Body of pancreas (tissue), 4 donors: ENCODE measurements around the gene C11orf52. TPM values are rescaled to one million over a fixed set of nuclear protein-coding genes. Genes with fewer than 3 reads are reported as not detected.

Experiments
- ATAC-seq: fragments of 150-250 bp; one replicate; pipeline ENCODE4 v1.9.1; 2016
- DNase-seq, 4 donors: peaks; one replicate each; pipeline ENCODE4 v3.0.0-alpha.2; 2019
- H3K27ac ChIP-seq, 4 donors: fragments of 200-600 bp; sonication (generic); 1 replicate in 3 of 4; 2 replicates in 1 of 4; pipeline versions ENCODE4 v1.5.1 to v1.6.1; 2016 to 2019; ENCODE audit warnings: mild to moderate bottlenecking in 1 of 4, mixed read lengths in 1 of 4, moderate library complexity in 1 of 4
- H3K27me3 ChIP-seq, 2 donors: fragments of 200-600 bp; sonication (generic); one replicate each; pipeline ENCODE4 v1.6.0; 2016; ENCODE audit warnings: mild to moderate bottlenecking in 1 of 2
- H3K36me3 ChIP-seq, 2 donors: fragments of 200-600 bp; sonication (generic); replicated peaks in 1 of 2; 2 replicates each; pipeline ENCODE4 v1.5.1; 2016; ENCODE audit warnings: low read depth in 2 of 2; ENCODE audit not compliant: insufficient read depth in 1 of 2
- H3K4me1 ChIP-seq: fragments of 200-600 bp; sonication (generic); one replicate; pipeline ENCODE4 v1.6.0; 2016
- H3K4me3 ChIP-seq, 2 donors: fragments of 200-600 bp; sonication (generic); 1 replicate in 1 of 2; 2 replicates in 1 of 2; pipeline ENCODE4 v1.5.1; 2016 to 2019
- H3K9me3 ChIP-seq, 3 donors: fragments of 200-600 bp; sonication (generic); 1 replicate in 2 of 3; 2 replicates in 1 of 3; pipeline ENCODE4 v1.5.1; 2016
- CTCF ChIP-seq, 7 experiments: fragments of 450-650 bp in 4 of 7; fragments of 200-600 bp in 3 of 7; sonication (generic) in 3 of 7; IDR thresholded peaks; one replicate each; pipeline ENCODE4 v1.5.1; 2016 to 2019; ENCODE audit warnings: antibody characterized with exemption in 7 of 7
- POLR2A ChIP-seq, 3 donors: fragments of 450-650 bp; IDR thresholded peaks; one replicate each; pipeline ENCODE4 v1.6.1; 2016; ENCODE audit warnings: antibody characterized with exemption in 3 of 3, mild to moderate bottlenecking in 2 of 3
- WGBS, 2 donors: methylation state at CpG; one replicate each; pipeline ENCODE4 v1.1.5; 2017; 5-methylcytosine and 5-hydroxymethylcytosine counted together
- intact Hi-C: fragments of 100-400 bp; cut with DNase I; formaldehyde crosslinking; loops from one replicate; pipeline ENCODE4 v1.15.1; 2023
- total RNA-seq, 2 donors: library from RNA; depleted of rRNA; stranded (reverse); fragments of >200 nt; gene quantifications; one replicate each; pipeline ENCODE4 v1.1.0, GENCODE V29; 2016

Gene C11orf52
- total RNA-seq, 2 donors from 2014 or later, result 4.6 to 14.8 TPM

- Histone ChIP-seq H3K4me1 (peaks cover 17% of the 10 kb centered on the region), H3K36me3 (no peaks in the 10 kb centered on the region), H3K9me3 (no peaks in the 10 kb centered on the region), H3K27ac (no peak overlapping the region), H3K27me3 (no peaks in the 10 kb centered on the region), H3K4me3 (no peak overlapping the region)
- TF ChIP-seq CTCF (IDR thresholded peaks at IDR 0.05) (no peak), POLR2A (IDR thresholded peaks at IDR 0.05) (no peak)
- ATAC-seq (no peak), DNase-seq (no peak)
- intact Hi-C loops, result no loop called here
- WGBS, 2 donors, result 69 to 70% methylated on average over 1 of the region's 1 CpG
These were observed 12.0 kb upstream of the C11orf52 start for GRCh38 chr11:111906680-111907079.

DNA sequence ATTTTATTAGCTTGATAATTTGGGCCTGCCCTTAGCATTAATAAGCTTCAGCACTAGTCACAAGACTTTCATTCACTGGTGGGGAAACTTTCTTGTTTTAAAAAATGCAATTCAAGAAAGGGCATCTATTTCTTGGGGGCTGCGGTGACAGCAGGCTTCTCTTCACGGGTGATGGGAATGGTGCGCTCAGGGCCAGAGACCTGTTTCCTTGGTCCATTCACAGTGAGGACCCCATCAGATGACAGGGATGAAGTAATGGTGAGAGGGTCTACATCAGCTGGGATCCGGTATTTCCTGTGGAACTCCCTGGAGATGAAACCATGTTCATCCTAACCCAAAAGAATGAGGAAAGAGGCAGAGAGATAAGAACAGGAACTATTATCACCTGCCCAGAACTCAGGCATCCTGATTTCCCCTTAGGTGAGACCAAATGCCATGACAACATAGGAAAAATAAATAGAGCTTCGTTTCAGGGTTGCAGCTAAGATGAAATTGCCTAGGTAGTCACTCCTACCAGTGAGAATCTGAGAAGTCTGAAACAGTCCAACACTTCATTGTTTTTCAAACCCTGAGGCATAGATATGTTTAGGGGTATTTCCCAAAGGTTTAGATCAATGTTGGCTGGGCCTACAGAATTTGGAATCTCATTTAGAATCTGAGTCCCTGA lies 9.9 kb upstream of the C11orf52 start:
- no peaks in the 10 kb centered on the region for H3K36me3 ChIP-seq
- whole genome bisulfite sequencing, 2 donors, result 73 to 81% methylated on average over 5 of the region's 5 CpGs
- DNase-seq (no peak), ATAC-seq (no peak)
- TF ChIP-seq CTCF (IDR thresholded peaks at IDR 0.05) (no peak), POLR2A (IDR thresholded peaks at IDR 0.05) (no peak)
- intact Hi-C loops, result no loop called here
- H3K4me3 ChIP-seq, result no peak overlapping the region
- no peaks in the 10 kb centered on the region for H3K9me3 ChIP-seq
- no peaks in the 10 kb centered on the region for H3K27me3 ChIP-seq
- peaks cover 35% of the 10 kb centered on the region for H3K4me1 ChIP-seq
- peak overlapping the region in 1 of 4 donors; percentile 10 for H3K27ac ChIP-seq

DNA sequence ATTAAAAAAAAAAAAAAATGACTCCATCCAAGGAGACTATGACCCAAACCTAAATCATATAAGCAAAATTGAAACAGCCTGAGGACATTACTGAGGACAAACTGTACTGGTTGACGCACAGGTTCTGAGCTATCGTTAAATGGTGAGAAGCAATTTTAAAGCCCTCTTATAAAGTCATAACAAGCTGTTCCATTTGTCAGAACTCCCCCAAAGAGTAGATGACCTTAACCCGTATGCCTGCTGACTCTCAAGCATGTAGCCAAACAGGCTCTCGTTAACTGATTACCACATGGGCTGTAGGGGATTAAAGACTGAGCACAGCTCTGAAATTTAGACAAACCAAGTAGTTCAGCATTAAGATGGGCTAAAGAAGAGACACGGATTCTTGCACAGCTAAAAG lies 9.3 kb upstream of the C11orf52 start:
- no peak for DNase-seq

DNA sequence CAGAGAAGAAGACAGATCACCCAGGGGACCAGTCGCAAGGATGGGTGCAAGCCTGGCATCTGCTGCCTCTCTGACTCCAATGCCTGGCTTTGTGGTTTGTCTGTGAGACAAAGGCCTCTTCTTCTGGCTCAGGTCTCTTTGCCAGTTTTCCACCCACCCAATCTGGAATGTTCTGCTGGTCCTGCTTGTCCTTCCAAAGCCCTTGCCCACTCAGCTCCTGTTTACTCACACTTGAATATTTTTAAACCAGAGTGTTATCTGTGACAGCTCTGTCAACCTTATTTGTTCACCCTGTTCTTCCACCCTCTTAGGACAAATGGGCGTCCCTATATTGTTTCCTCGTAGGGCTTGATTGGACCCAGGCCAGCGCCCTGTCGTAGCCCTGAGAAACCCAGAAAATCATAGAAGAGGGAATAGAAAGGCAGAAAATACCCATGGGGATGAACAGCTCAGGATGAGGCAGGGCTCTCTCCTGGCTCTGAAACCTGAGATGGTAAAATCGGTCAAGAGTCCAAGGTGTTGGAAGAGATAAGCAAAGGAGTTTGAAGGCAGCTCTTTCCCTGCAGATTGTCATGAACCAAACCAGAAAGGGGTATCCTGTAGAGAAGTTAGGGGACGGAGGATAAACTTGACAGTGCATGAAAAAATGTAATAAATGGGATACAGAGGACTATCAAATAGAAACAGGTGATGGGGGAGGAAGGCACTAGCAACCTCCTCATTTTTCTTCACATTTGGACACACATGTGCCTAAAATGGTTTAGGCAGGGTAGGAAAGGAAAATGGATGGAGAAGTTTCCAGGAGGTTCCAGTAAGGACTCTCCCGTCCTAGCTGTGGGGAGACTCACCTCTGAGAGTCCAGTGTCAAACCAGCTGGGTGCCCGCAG lies 7.8 kb upstream of the C11orf52 start:
- DNase-seq (peak in 1 of 4 donors; percentile 36), ATAC-seq (peak; percentile 11)
- peak overlapping the region; percentile 32 to 85 (median 74) for H3K27ac ChIP-seq
- 37 to 39% methylated on average over 9 of the region's 9 CpGs for WGBS, 2 donors
- intact Hi-C loops, result no loop called here
- no peaks in the 10 kb centered on the region for H3K36me3 ChIP-seq
- no peaks in the 10 kb centered on the region for H3K27me3 ChIP-seq
- no peaks in the 10 kb centered on the region for H3K9me3 ChIP-seq
- TF ChIP-seq POLR2A (IDR thresholded peaks at IDR 0.05) (no peak), CTCF (IDR thresholded peaks at IDR 0.05) (no peak)
- peaks cover 37% of the 10 kb centered on the region for H3K4me1 ChIP-seq
- no peak overlapping the region for H3K4me3 ChIP-seq

More for the DNA sequence above, 9.3 kb upstream of the C11orf52 start:
- TF ChIP-seq POLR2A (IDR thresholded peaks at IDR 0.05), result no peak
- no peak for TF ChIP-seq CTCF (IDR thresholded peaks at IDR 0.05)
- Histone ChIP-seq H3K27me3 (no peaks in the 10 kb centered on the region), H3K27ac (peak overlapping the region in 2 of 4 donors; percentile 10 to 71), H3K4me1 (peaks cover 37% of the 10 kb centered on the region), H3K9me3 (no peaks in the 10 kb centered on the region), H3K36me3 (no peaks in the 10 kb centered on the region), H3K4me3 (no peak overlapping the region)
- ATAC-seq, result no peak
- WGBS, 2 donors, result 70 to 71% methylated on average over 5 of the region's 5 CpGs
- intact Hi-C loops, result no loop called here
